Brain pericyte (primary cell): Measurements from ENCODE around the gene ALK.

Experiments used
- DNase-seq: peaks from one replicate; pipeline ENCODE4 v3.0.0-alpha.2; 2012; ENCODE audit warnings: low read depth, low spot score

Gene ALK

GRCh38 chr2:29579495-29580169 lies 341.8 kb downstream of the ALK start:
- no peak for DNase-seq

- no peak for DNase-seq
Observed at GRCh38 chr2:29578084-29578598, 343.2 kb downstream of the ALK start.

GRCh38 chr2:29576231-29576630 lies 345.2 kb downstream of the ALK start:
- no peak for DNase-seq

GRCh38 chr2:29575370-29575890 lies 346.0 kb downstream of the ALK start:
- DNase-seq = no peak

- no peak for DNase-seq
Observed at GRCh38 chr2:29573612-29574011, 347.8 kb downstream of the ALK start.

GRCh38 chr2:29573147-29573546 lies 348.2 kb downstream of the ALK start:
- no peak for DNase-seq

GRCh38 chr2:29570539-29570938 lies 350.8 kb downstream of the ALK start:
- DNase-seq = no peak

GRCh38 chr2:29567906-29568520 lies 353.4 kb downstream of the ALK start:
- DNase-seq = no peak

- DNase-seq = no peak
Observed at GRCh38 chr2:29563697-29564096, 357.7 kb downstream of the ALK start.

- DNase-seq = no peak
Observed at GRCh38 chr2:29562896-29563295, 358.5 kb downstream of the ALK start.

GRCh38 chr2:29562319-29562718 lies 359.1 kb downstream of the ALK start:
- no peak for DNase-seq

GRCh38 chr2:29561628-29562027 lies 359.8 kb downstream of the ALK start:
- no peak for DNase-seq

GRCh38 chr2:29561181-29561580 lies 360.2 kb downstream of the ALK start:
- DNase-seq = no peak

- DNase-seq = no peak
Observed at GRCh38 chr2:29560566-29560965, 360.8 kb downstream of the ALK start.

GRCh38 chr2:29560030-29560429 lies 361.4 kb downstream of the ALK start:
- no peak for DNase-seq

GRCh38 chr2:29559578-29559977 lies 361.8 kb downstream of the ALK start:
- no peak for DNase-seq

- no peak for DNase-seq
Observed at GRCh38 chr2:29558097-29558496, 363.3 kb downstream of the ALK start.

- no peak for DNase-seq
Observed at GRCh38 chr2:29557268-29557667, 364.1 kb downstream of the ALK start.

GRCh38 chr2:29549069-29549380 lies 372.4 kb downstream of the ALK start:
- no peak for DNase-seq

GRCh38 chr2:29544917-29545316 lies 376.5 kb downstream of the ALK start:
- DNase-seq = no peak

GRCh38 chr2:29544031-29544430 lies 377.4 kb downstream of the ALK start:
- no peak for DNase-seq

- DNase-seq = no peak
Observed at GRCh38 chr2:29535188-29535587, 386.2 kb downstream of the ALK start.

- DNase-seq = no peak
Observed at GRCh38 chr2:29532436-29532835, 388.9 kb downstream of the ALK start.
